ENCODE results near the gene HDAC10. TPM values are rescaled to one million over a fixed set of nuclear protein-coding genes. Genes with fewer than 3 reads are reported as not detected.

Gene HDAC10
- total RNA-seq, 1 experiment from 2014 or later: 71.3 TPM

- TF ChIP-seq TCF7L2 (IDR thresholded peaks at IDR 0.05; ENCODE audit: low read depth, low read length): no peak
- TF ChIP-seq POLR2AphosphoS5 (IDR thresholded peaks at IDR 0.05; ENCODE audit: low read depth, low read length): no peak
- TF ChIP-seq, protein P1, sequence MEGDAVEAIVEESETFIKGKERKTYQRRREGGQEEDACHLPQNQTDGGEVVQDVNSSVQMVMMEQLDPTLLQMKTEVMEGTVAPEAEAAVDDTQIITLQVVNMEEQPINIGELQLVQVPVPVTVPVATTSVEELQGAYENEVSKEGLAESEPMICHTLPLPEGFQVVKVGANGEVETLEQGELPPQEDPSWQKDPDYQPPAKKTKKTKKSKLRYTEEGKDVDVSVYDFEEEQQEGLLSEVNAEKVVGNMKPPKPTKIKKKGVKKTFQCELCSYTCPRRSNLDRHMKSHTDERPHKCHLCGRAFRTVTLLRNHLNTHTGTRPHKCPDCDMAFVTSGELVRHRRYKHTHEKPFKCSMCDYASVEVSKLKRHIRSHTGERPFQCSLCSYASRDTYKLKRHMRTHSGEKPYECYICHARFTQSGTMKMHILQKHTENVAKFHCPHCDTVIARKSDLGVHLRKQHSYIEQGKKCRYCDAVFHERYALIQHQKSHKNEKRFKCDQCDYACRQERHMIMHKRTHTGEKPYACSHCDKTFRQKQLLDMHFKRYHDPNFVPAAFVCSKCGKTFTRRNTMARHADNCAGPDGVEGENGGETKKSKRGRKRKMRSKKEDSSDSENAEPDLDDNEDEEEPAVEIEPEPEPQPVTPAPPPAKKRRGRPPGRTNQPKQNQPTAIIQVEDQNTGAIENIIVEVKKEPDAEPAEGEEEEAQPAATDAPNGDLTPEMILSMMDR (IDR thresholded peaks at IDR 0.05): no peak
- TF ChIP-seq, protein P2, sequence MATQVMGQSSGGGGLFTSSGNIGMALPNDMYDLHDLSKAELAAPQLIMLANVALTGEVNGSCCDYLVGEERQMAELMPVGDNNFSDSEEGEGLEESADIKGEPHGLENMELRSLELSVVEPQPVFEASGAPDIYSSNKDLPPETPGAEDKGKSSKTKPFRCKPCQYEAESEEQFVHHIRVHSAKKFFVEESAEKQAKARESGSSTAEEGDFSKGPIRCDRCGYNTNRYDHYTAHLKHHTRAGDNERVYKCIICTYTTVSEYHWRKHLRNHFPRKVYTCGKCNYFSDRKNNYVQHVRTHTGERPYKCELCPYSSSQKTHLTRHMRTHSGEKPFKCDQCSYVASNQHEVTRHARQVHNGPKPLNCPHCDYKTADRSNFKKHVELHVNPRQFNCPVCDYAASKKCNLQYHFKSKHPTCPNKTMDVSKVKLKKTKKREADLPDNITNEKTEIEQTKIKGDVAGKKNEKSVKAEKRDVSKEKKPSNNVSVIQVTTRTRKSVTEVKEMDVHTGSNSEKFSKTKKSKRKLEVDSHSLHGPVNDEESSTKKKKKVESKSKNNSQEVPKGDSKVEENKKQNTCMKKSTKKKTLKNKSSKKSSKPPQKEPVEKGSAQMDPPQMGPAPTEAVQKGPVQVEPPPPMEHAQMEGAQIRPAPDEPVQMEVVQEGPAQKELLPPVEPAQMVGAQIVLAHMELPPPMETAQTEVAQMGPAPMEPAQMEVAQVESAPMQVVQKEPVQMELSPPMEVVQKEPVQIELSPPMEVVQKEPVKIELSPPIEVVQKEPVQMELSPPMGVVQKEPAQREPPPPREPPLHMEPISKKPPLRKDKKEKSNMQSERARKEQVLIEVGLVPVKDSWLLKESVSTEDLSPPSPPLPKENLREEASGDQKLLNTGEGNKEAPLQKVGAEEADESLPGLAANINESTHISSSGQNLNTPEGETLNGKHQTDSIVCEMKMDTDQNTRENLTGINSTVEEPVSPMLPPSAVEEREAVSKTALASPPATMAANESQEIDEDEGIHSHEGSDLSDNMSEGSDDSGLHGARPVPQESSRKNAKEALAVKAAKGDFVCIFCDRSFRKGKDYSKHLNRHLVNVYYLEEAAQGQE (IDR thresholded peaks at IDR 0.05; ENCODE audit: insufficient read depth in 1 of 2, low read depth in 2 of 2, low read length in 1 of 2): no peak
- TF ChIP-seq SIN3A (IDR thresholded peaks at IDR 0.05; ENCODE audit: borderline replicate concordance, insufficient read depth, low read depth, low read length): no peak
- Histone ChIP-seq H3K4me3 (ENCODE audit: low read depth in 2 of 2, low read length in 2 of 2) (no peak overlapping the region), H3K36me3 (ENCODE audit: control insufficient read depth, insufficient read depth, low read length) (0 out of 2 replicates have a peak, but pooled peaks cover 2% of the 10 kb centered on the region), H3K4me1 (ENCODE audit: control insufficient read depth, insufficient read depth, low read length) (no peaks in the 10 kb centered on the region), H3K27ac (ENCODE audit: low read length) (no peak overlapping the region), H3K27me3 (ENCODE audit: control insufficient read depth, insufficient read depth, low read length) (no peaks in the 10 kb centered on the region), H3K9me3 (ENCODE audit: control insufficient read depth, insufficient read depth, low read depth, low read length) (no peaks in the 10 kb centered on the region)
- BruUV-seq (replicated peaks): no TSS peak
- intact Hi-C loops (cut with micrococcal nuclease; ENCODE audit: unreplicated experiment): no loop called here
- ChIA-PET CTCF (interaction anchor here (0.6 kb wide), 1 partner anchor 387 kb away, joined by 3 read pairs; no protein-coding TSS in a partner anchor), POLR2A (no interaction called here)
- no peak for DNase-seq (ENCODE audit: low read depth, low spot score)
- no peak for ATAC-seq
- in situ Hi-C loops (cut with HindIII; ENCODE audit: low pct_unique_long_range_greater_than_20kb, low sequenced_read_pairs): no loop called here
Measured at GRCh38 chr22:50216684-50217520, 34.2 kb downstream of the HDAC10 start.

DNA sequence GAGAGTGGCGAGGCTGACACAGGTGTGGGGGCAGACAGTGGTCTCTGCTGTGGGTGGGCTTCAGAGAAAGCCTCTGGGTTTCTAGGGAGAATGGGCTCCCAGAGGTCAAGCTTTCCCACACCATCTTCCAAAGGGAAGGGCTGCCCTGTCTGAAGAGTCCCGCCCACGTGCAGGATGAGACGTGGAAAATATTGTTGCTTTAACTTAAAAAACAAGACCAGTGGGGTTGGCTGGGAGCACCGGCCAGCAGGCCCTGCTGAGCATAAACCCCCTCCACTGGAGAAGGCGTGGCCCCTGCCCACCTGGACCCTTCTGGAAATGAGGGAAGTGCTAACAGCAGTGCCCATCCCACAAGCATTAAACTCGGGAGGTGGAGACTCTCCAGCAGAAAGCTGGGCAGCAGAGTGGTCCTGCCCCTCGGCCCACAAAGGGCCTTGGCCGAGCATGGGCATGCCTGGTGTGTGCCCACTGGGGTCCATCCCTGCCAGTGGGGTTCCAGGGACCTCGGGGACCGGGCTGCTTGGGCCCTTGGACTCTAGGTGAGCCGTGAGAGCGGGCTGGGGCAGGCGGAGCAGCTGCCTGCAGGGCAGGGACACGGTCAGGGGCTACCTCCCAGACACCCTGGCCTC is 34.9 kb downstream of the HDAC10 start:
- TF ChIP-seq TCF7L2 (IDR thresholded peaks at IDR 0.05; ENCODE audit: low read depth, low read length): no peak
- TF ChIP-seq, protein P2 (IDR thresholded peaks at IDR 0.05; ENCODE audit: insufficient read depth in 1 of 2, low read depth in 2 of 2, low read length in 1 of 2): no peak
- TF ChIP-seq, protein P1 (IDR thresholded peaks at IDR 0.05): no peak
- no peak for TF ChIP-seq POLR2AphosphoS5 (IDR thresholded peaks at IDR 0.05; ENCODE audit: low read depth, low read length)
- no peak for TF ChIP-seq SIN3A (IDR thresholded peaks at IDR 0.05; ENCODE audit: borderline replicate concordance, insufficient read depth, low read depth, low read length)
- Histone ChIP-seq H3K4me3 (ENCODE audit: low read depth in 2 of 2, low read length in 2 of 2) (no peak overlapping the region), H3K36me3 (ENCODE audit: control insufficient read depth, insufficient read depth, low read length) (0 out of 2 replicates have a peak, but pooled peaks cover 2% of the 10 kb centered on the region), H3K27me3 (ENCODE audit: control insufficient read depth, insufficient read depth, low read length) (no peaks in the 10 kb centered on the region), H3K27ac (ENCODE audit: low read length) (no peak overlapping the region), H3K4me1 (ENCODE audit: control insufficient read depth, insufficient read depth, low read length) (no peaks in the 10 kb centered on the region), H3K9me3 (ENCODE audit: control insufficient read depth, insufficient read depth, low read depth, low read length) (no peaks in the 10 kb centered on the region)
- no TSS peak for BruUV-seq (replicated peaks)
- in situ Hi-C loops (cut with HindIII; ENCODE audit: low pct_unique_long_range_greater_than_20kb, low sequenced_read_pairs) (no loop called here), intact Hi-C loops (cut with micrococcal nuclease; ENCODE audit: unreplicated experiment) (no loop called here)
- no peak for ATAC-seq
- no peak for DNase-seq (ENCODE audit: low read depth, low spot score)
- ChIA-PET POLR2A (no interaction called here), CTCF (no interaction called here)
